T-helper 2 cell treated with Interferon-gamma antibody and Interleukin-4, amounts not matched to agents 5 μg/mL and 100 μg/mL, for 36 hours (primary cell): ENCODE results near the gene FAAP100.

Experiments
- DNase-seq: peaks from one replicate; pipeline ENCODE4 v3.0.0; 2021; ENCODE audit warnings: low spot score
- H3K27ac Mint-ChIP-seq: one replicate; pipeline ENCODE4 v1.8.0; 2021; ENCODE audit warnings: mild to moderate bottlenecking, mixed read lengths
- H3K27me3 Mint-ChIP-seq: one replicate; pipeline ENCODE4 v1.8.0; 2021; ENCODE audit warnings: low read depth, mixed read lengths
- H3K36me3 Mint-ChIP-seq: one replicate; pipeline ENCODE4 v1.8.0; 2021; ENCODE audit warnings: low read depth, mixed read lengths
- H3K4me1 Mint-ChIP-seq: one replicate; pipeline ENCODE4 v1.8.0; 2021; ENCODE audit warnings: low read depth, mixed read lengths
- H3K4me3 Mint-ChIP-seq: one replicate; pipeline ENCODE4 v1.8.0; 2022; ENCODE audit warnings: mild to moderate bottlenecking, moderate library complexity, mixed read lengths
- H3K9me3 Mint-ChIP-seq: one replicate; pipeline ENCODE4 v1.8.0; 2021; ENCODE audit warnings: mixed read lengths

FAAP100 gene

DNA sequence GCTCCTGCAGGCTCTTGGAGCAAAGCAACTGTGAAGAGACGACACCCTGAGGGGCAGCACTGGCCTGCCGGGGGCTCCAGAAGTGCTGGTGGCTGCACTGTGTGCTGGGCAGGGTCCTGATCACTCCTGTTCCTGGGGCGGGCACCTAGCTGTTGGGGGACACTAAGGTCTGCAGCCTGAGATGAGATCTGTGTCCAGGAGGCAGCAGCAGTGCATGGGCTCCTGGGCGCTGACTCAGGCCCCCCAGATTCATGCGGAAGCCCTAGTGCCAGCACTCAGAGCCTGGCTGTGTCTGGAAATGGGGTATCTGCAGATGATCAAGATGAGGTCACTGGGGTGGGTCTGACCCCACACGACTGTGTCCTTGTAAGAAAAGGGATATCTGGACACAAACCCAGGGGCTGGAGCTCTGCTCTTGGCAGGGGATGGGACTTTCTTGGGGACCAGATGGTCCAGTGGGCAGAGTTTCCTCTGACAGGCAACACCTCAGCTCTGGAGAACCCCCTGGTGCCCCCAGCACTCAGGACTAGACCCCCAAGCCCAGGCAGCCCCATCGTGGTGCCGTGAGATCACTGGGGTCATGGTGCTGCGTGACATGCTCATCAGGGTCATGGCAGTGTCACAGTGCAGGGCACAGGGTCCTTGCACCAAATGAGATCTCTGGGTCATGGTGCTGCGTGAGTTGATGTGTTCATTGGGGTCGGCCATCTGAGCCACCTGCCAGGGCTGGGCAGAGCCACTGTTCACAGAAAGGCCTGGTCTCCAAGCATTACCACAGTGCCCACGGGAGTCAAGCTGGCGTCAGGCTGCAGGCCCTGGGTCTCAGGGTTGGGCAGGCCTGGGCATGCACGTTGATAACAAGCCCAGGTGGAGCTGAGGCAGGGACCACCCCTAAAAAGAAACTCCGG, 9.5 kb downstream of the FAAP100 start:
- H3K9me3 Mint-ChIP-seq = no peaks in the 10 kb centered on the region
- no peak for DNase-seq
- H3K36me3 Mint-ChIP-seq = peaks cover 6% of the 10 kb centered on the region
- no peaks in the 10 kb centered on the region for H3K27me3 Mint-ChIP-seq
- no peaks in the 10 kb centered on the region for H3K4me1 Mint-ChIP-seq
- no peak overlapping the region for H3K4me3 Mint-ChIP-seq
- no peak overlapping the region for H3K27ac Mint-ChIP-seq

DNA sequence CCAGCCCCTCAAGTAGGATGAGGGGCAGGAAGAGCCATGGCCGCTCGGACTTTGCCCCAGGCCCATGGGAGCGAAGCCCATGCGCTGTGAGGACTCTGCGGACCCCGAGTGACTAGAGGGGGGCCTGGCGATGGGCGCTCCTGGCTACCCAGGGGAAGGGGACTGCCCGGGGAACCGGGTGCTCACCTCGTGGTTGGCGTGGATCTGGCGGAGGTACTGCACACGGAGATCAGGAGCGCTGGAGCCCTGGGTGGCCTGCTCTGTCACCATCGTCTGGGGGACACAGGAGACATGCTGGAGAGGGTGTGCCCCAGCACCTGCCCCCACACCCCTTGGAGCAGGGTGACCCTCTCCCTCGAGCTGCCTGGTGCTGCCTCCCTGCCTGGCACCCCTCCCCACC, 11.0 kb downstream of the FAAP100 start:
- no peak for DNase-seq
- Mint-ChIP-seq H3K27me3 (peaks cover 1% of the 10 kb centered on the region), H3K4me1 (no peaks in the 10 kb centered on the region), H3K36me3 (peaks cover 3% of the 10 kb centered on the region), H3K27ac (no peak overlapping the region), H3K9me3 (no peaks in the 10 kb centered on the region), H3K4me3 (no peak overlapping the region)

DNA sequence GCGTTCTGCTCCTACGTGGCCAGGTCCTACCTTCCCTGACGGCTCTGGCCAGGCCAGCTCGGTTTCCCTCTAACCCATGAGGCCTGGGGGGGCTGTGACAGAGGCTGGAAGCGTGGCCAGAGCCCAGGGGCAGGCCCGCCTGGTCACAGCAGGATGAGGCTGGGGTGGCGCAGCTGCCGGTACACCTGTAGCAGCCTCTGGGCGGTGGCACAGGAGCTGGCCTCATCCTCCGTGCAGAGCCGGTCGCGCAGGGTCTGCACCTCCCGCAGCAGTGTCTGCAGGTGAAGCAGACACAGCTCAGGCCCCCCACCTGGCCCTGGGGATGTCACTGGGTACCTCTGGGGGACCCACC, 11.5 kb downstream of the FAAP100 start:
- Mint-ChIP-seq H3K27me3 (peaks cover 6% of the 10 kb centered on the region), H3K36me3 (peaks cover 3% of the 10 kb centered on the region), H3K27ac (no peak overlapping the region), H3K4me1 (no peaks in the 10 kb centered on the region), H3K9me3 (no peaks in the 10 kb centered on the region), H3K4me3 (no peak overlapping the region)
- no peak for DNase-seq

DNA sequence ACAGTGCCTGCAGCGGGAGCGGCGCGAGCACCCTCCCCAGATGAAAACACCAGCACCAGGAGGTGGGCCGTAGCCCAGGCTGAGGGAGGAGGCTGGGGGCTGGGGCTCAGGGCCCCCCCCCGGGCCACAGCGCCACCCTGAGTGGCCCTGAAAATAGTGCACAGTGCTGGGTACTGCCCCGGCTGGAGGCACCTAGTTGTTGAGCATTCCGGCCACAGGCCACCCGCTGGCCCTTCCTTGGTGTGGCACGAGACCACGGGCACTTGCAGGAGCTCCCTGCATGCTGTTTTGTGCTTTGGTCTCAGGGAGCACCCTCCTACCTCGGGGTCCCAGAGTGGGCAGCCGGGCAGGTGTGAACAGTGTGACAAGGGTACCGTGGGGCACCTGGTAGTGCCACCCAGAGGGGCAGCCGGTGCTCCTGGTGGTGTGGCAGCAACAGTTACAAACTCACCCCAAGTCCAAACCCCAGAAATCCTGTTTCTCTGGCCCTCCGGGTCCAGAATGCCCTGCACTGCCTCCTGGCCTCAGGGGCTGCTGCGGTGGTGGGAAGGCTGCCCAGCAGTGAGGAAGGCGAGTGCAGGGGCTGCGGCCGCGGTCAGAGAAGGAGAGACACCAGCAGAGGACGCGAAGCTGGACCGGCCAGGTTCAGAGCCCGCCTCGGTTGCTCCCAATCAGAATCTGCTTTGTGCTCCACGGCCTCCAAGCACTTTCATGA, 12.0 kb downstream of the FAAP100 start:
- H3K27me3 Mint-ChIP-seq = peaks cover 9% of the 10 kb centered on the region
- H3K4me3 Mint-ChIP-seq = no peak overlapping the region
- no peaks in the 10 kb centered on the region for H3K9me3 Mint-ChIP-seq
- DNase-seq = no peak
- H3K4me1 Mint-ChIP-seq = no peaks in the 10 kb centered on the region
- no peak overlapping the region for H3K27ac Mint-ChIP-seq
- H3K36me3 Mint-ChIP-seq = peaks cover 3% of the 10 kb centered on the region

DNA sequence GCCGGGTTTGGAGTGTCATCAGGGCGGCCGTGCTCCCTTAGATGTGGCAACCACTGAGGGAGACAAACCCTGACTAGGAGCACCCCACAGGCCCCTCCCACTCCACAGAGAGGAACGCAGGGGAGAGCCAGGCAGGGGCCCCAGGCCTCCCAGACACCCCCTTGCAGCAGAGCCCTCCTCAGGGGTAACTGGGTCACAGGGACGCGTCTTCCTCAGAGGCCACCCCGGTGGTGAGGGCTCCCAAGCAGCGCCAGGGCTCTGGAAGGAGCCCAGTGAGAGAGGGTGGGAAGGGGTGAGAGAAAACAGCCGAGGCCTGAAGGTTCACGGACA, 12.6 kb downstream of the FAAP100 start:
- H3K36me3 Mint-ChIP-seq = peaks cover 3% of the 10 kb centered on the region

DNA sequence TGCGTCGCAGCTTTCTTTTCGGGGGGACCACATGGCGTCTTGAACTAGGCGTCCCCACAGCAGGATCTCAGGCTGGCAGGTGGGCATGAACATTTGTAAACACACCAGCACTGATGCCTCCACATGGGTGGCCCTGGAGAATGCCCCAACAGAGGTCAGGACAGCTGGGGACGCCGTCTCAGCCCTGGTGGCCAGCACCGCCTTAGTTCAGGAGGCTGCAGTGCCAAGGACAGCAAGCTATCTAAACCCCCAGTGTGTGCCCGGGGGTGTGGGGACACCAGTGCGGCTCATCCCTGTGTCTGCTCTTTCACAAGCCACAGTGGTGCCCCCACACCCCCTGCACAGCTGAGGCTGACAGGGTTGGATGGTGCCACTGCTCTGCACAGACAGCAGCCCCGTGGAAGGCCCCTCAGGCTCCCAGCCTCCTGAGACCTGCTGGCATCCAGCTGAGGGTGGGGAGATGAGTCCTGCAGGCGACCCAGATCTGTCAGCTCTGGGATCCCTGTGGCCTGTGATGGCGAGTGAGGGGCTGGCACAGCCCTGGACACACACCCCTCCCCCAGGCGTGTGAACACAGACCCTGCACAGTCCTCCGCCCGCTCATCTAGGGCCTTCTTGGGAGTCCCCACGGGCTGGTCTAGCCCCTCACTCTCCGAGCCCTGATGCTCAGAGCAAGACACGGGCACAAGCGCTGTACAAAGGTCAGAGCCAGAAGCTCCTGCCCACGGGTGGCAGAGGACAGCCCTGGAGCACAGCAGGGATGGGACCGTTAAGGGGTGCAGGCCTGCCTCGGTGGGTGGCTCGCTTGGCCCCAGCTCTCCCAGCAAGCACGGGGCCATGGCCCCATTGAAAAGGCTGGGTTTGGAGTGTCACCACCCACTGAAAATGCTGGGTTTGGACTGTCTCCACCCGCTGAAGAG, 13.2 kb downstream of the FAAP100 start:
- Mint-ChIP-seq H3K27ac (no peak overlapping the region), H3K4me1 (no peaks in the 10 kb centered on the region), H3K27me3 (peaks cover 9% of the 10 kb centered on the region), H3K36me3 (peaks cover 3% of the 10 kb centered on the region), H3K9me3 (no peaks in the 10 kb centered on the region), H3K4me3 (no peak overlapping the region)
- DNase-seq = no peak

More for the DNA sequence above, 12.6 kb downstream of the FAAP100 start:
- H3K4me1 Mint-ChIP-seq = no peaks in the 10 kb centered on the region
- DNase-seq = no peak
- peaks cover 9% of the 10 kb centered on the region for H3K27me3 Mint-ChIP-seq
- H3K27ac Mint-ChIP-seq = no peak overlapping the region
- H3K9me3 Mint-ChIP-seq = no peaks in the 10 kb centered on the region
- H3K4me3 Mint-ChIP-seq = no peak overlapping the region

DNA sequence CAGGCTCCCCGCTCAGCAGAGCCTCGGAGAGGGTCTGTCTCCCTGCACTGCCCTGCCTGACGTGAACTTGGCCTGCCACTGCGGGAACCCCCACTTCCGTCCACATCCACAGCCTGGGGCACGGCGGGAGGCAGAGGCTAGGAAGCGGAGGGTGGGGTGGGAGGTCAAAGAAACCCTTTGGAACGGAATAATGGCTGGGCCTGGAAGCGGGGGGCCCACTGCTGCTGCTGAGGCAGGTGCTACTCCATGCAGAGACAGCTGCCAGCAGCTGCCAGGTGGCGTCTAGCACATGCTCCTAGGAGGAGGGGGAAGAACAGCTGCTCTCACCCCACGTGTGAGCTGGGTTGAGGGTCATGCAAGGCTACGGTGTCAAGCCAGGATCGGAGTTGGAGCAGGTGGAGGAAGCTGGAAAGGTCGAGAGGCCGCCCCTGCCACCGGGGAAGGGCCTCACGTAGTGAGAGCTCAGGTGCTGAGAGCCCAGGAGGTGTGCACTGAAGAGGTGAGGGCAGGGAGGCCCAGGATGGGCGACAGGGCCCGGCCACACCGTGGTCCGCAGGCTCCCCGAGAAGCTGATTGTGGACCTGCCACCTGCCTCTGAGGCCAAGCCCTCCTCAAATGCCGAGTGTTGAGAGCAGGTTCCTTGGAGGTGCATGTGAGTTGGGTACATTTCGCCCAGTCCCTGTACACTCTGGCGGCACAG, 14.1 kb downstream of the FAAP100 start:
- no peak for DNase-seq
- peaks cover 9% of the 10 kb centered on the region for H3K27me3 Mint-ChIP-seq
- H3K36me3 Mint-ChIP-seq = peaks cover 3% of the 10 kb centered on the region
- no peak overlapping the region for H3K27ac Mint-ChIP-seq
- no peaks in the 10 kb centered on the region for H3K4me1 Mint-ChIP-seq
- H3K9me3 Mint-ChIP-seq = no peaks in the 10 kb centered on the region
- H3K4me3 Mint-ChIP-seq = no peak overlapping the region

DNA sequence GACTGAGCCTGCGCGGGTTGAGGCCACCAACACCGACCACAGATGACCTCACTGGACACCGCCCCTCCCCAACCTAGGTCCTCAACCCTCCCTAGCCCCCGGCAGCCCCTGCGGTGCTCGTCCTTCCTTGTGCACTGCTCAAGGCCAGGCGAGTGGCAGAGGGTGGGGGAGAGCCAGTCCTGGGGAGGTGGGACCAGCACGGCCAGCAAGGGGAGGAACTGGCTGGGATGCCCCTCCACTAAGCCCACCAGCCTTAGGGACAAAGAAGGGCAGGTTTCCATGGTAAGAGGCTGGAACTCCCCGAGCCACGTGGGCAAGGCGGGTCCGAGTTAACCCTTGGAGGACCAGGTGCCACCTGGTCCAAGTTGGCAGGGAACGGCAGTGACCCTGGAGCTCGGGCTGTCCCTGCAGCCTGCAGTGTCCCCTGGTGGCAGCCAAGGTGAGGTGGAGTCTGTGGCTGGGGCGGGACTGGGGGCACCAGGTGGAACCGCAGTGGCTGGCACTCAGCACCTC, 14.8 kb downstream of the FAAP100 start:
- no peak overlapping the region for H3K4me3 Mint-ChIP-seq
- peaks cover 9% of the 10 kb centered on the region for H3K27me3 Mint-ChIP-seq

DNA sequence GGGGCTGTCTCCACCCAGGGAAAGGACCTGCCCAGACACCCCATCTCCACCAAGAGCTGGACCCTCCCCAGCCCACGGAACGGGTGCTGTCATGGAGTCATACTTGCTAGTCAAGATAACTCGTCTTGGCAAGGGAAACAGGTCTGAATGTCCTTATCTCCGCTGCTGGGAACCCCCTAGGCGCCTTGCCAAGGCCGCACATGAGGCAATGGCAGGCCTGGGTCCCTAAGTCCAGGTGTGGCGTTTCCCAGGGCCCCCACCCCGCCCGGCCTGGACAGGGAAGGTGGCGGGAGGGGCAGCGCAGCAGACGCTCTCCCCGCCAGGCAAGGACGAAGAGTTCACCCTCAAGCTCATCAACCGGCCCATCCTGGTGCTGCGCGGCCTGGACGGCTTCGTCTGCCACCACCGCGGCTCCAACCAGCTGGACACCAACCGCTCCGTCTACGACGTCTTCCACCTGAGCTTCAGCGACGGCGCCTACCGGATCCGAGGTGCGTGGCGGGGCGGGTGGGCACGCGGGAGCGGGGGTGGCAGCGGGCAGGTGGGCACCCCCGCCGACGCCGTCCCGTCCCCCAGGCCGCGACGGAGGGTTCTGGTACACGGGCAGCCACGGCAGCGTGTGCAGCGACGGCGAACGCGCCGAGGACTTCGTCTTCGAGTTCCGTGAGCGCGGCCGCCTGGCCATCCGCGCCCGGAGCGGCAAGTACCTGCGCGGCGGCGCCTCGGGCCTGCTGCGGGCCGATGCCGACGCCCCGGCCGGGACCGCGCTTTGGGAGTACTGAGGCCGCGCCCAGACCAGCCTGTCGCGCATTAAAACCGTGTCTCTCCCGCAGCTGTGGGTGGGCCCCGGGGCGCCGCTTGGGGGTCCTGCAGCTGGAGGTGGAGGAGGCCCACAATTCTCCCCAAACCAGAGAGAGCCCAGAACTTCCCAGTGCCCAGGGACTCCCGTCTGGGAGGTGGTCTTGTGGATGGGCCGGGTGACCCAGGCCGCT, 15.6 kb downstream of the FAAP100 start:
- no peak for DNase-seq
- H3K4me1 Mint-ChIP-seq = no peaks in the 10 kb centered on the region
- no peak overlapping the region for H3K4me3 Mint-ChIP-seq
- peaks cover 2% of the 10 kb centered on the region for H3K36me3 Mint-ChIP-seq
- H3K9me3 Mint-ChIP-seq = no peaks in the 10 kb centered on the region
- H3K27me3 Mint-ChIP-seq = peaks cover 9% of the 10 kb centered on the region
- no peak overlapping the region for H3K27ac Mint-ChIP-seq

More for the DNA sequence above, 14.8 kb downstream of the FAAP100 start:
- Mint-ChIP-seq H3K9me3 (no peaks in the 10 kb centered on the region), H3K4me1 (no peaks in the 10 kb centered on the region), H3K27ac (no peak overlapping the region), H3K36me3 (peaks cover 3% of the 10 kb centered on the region)
- DNase-seq = no peak

DNA sequence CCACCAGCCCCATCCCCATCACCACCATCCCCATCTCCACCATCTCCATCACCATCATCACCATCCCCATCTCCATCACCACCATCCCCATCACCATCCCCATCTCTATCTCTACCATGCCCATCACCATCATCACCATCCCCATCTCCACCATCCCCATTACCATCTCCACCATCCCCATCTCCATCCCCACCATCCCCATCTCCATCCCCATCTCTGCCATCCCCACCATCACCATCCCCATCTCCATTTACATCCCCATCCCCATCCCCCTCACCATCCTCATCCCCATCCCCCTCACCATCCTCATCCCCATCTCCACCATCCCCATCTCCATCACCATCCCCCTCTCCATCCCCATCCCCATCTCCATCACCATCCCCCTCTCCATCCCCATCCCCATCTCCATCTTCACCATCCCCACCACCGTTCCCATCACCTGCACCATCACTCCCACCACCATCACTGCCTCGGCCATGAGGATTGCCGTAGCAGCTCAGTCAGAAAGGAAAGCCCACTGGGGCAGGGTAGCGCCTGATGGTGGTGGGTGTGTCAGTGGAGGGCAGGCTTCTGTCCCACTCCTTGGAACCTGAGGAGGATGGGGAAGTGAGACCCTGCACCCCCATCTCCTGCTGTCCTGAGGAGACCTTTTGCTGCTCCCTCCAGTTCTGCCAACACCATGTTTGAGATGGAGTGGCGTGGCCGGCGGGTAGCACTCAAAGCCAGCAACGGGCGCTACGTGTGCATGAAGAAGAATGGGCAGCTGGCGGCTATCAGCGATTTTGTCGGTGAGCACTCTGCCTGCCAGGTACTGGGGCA, 16.5 kb downstream of the FAAP100 start:
- no peak overlapping the region for H3K4me3 Mint-ChIP-seq
- no peak for DNase-seq
- peaks cover 9% of the 10 kb centered on the region for H3K27me3 Mint-ChIP-seq
- no peaks in the 10 kb centered on the region for H3K36me3 Mint-ChIP-seq
- H3K4me1 Mint-ChIP-seq = no peaks in the 10 kb centered on the region
- no peaks in the 10 kb centered on the region for H3K9me3 Mint-ChIP-seq
- H3K27ac Mint-ChIP-seq = no peak overlapping the region

DNA sequence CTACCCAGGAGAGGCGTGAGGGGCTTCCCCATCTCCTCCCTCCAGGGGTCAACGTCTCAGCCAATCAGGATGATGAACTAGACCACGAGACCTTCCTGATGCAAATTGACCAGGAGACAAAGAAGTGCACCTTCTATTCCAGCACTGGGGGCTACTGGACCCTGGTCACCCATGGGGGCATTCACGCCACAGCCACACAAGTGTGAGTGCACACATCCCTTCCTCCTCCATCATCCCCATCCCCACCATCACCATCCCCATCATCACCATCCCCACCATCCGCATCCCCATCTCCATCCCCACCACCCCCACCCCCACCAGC, 17.2 kb downstream of the FAAP100 start:
- H3K9me3 Mint-ChIP-seq = no peaks in the 10 kb centered on the region
- H3K4me1 Mint-ChIP-seq = no peaks in the 10 kb centered on the region
- no peak for DNase-seq
- no peak overlapping the region for H3K27ac Mint-ChIP-seq
- peaks cover 9% of the 10 kb centered on the region for H3K27me3 Mint-ChIP-seq
- no peak overlapping the region for H3K4me3 Mint-ChIP-seq
- no peaks in the 10 kb centered on the region for H3K36me3 Mint-ChIP-seq
